B cell (primary cell): ENCODE data around the gene PLXNB1. TPM values are rescaled to one million over a fixed set of nuclear protein-coding genes. Genes with fewer than 3 reads are reported as not detected.

ENCODE experiments used
- ATAC-seq: fragments of 200-7000 bp; cut with Tn5 transposase; one replicate; pipeline ENCODE4 v1.10.0; 2021; ENCODE audit warnings: low read depth, mild to moderate bottlenecking, moderate number of reproducible peaks, moderate library complexity
- CTCF ChIA-PET: fragments of 350-600 bp; sonication (Branson Sonifier 250); formaldehyde crosslinking; loops from one replicate; lab custom pipeline; 2021; ENCODE audit warnings: antibody characterized with exemption, inconsistent platforms; lab: Charles Lee
- POLR2A ChIA-PET: fragments of 350-600 bp; sonication (Branson Sonifier 250); formaldehyde crosslinking; loops from one replicate; lab custom pipeline; 2021; ENCODE audit warnings: antibody characterized with exemption; lab: Charles Lee
- DNase-seq: peaks from one replicate; pipeline ENCODE4 v3.0.0; 2013
- H2AFZ ChIP-seq: 2 replicates; pipeline ENCODE4 v1.6.1; 2012; ENCODE audit warnings: mild to moderate bottlenecking, low read depth, low read length; ENCODE audit not compliant: insufficient read depth, poor library complexity, severe bottlenecking
- H3K27ac ChIP-seq, 2 donors: 1 replicate in 1 of 2; 2 replicates in 1 of 2; pipeline ENCODE4 v1.5.1; 2012 to 2013; ENCODE audit warnings: low read length in 2 of 2, mild to moderate bottlenecking in 2 of 2, moderate library complexity in 1 of 2
- H3K27me3 ChIP-seq, 4 experiments: fragments of 200-600 bp in 1 of 4; sonication (generic) in 1 of 4; replicated peaks in 1 of 4; 1 replicate in 2 of 4; 2 replicates in 2 of 4; pipeline versions ENCODE4 v1.6.1 to v1.7.0; 2013 to 2016; ENCODE audit warnings: low read length in 3 of 4, mild to moderate bottlenecking in 2 of 4, mixed read lengths in 1 of 4, moderate library complexity in 1 of 4; ENCODE audit not compliant: insufficient read depth in 4 of 4, control insufficient read depth in 3 of 4; ENCODE audit errors: control extremely low read depth in 1 of 4
- H3K36me3 ChIP-seq, 2 experiments: replicated peaks in 1 of 2; 1 replicate in 1 of 2; 2 replicates in 1 of 2; pipeline versions ENCODE4 v1.6.1 to v1.7.1; 2013; ENCODE audit warnings: low read length in 1 of 2; ENCODE audit not compliant: insufficient read depth in 2 of 2, control insufficient read depth in 1 of 2; ENCODE audit errors: control extremely low read depth in 1 of 2, extremely low read depth in 1 of 2
- H3K4me1 ChIP-seq, 2 donors: fragments of 200-600 bp in 1 of 2; sonication (generic) in 1 of 2; 1 replicate in 1 of 2; 2 replicates in 1 of 2; pipeline versions ENCODE4 v1.5.1 to v1.6.1; 2013 to 2017; ENCODE audit warnings: low read length in 2 of 2; ENCODE audit not compliant: control insufficient read depth in 2 of 2, insufficient read depth in 2 of 2
- H3K4me2 ChIP-seq: replicated peaks from 2 replicates; pipeline ENCODE3; 2012; ENCODE audit warnings: mild to moderate bottlenecking, low read depth, low read length; ENCODE audit not compliant: poor library complexity, severe bottlenecking
- H3K4me3 ChIP-seq, 5 experiments: fragments of 200-600 bp in 1 of 5; sonication (generic) in 1 of 5; 1 replicate in 3 of 5; 2 replicates in 2 of 5; pipeline versions ENCODE4 v1.5.1 to v1.7.0; 2011 to 2016; ENCODE audit warnings: low read length in 4 of 5, mild to moderate bottlenecking in 4 of 5, low read depth in 2 of 5, control low read depth in 1 of 5, moderate library complexity in 1 of 5; ENCODE audit not compliant: insufficient read depth in 1 of 5; ENCODE audit errors: control extremely low read depth in 1 of 5, extremely low read depth in 1 of 5
- H3K79me2 ChIP-seq: fragments of 200-600 bp; sonication (generic); one replicate; pipeline ENCODE4 v1.6.0; 2016; ENCODE audit warnings: low read length; ENCODE audit not compliant: control insufficient read depth, insufficient read depth
- H3K9ac ChIP-seq: fragments of 200-600 bp; sonication (generic); 2 replicates; pipeline ENCODE4 v1.6.1; 2017; ENCODE audit warnings: mild to moderate bottlenecking, low read length, moderate library complexity
- H3K9me3 ChIP-seq, 3 donors: one replicate each; pipeline versions ENCODE4 v1.6.1 to v1.7.1; 2013; ENCODE audit warnings: low read length in 2 of 3; ENCODE audit not compliant: control insufficient read depth in 2 of 3, insufficient read depth in 1 of 3; ENCODE audit errors: control extremely low read depth in 1 of 3
- H4K20me1 ChIP-seq: 2 replicates; pipeline ENCODE4 v1.6.0; 2012; ENCODE audit warnings: mild to moderate bottlenecking, low read length; ENCODE audit not compliant: insufficient read depth, control insufficient read depth, poor library complexity, severe bottlenecking
- H3K27ac Mint-ChIP-seq: one replicate; pipeline ENCODE4 v1.8.0; 2021; ENCODE audit warnings: mixed read lengths
- H3K27me3 Mint-ChIP-seq: one replicate; pipeline ENCODE4 v1.8.0; 2021; ENCODE audit warnings: mixed read lengths
- H3K4me1 Mint-ChIP-seq: one replicate; pipeline ENCODE4 v1.8.0; 2021; ENCODE audit warnings: mixed read lengths
- H3K4me3 Mint-ChIP-seq: one replicate; pipeline ENCODE4 v1.8.0; 2021; ENCODE audit warnings: mixed read lengths
- H3K9me3 Mint-ChIP-seq: one replicate; pipeline ENCODE4 v1.8.0; 2022; ENCODE audit warnings: mixed read lengths; ENCODE audit not compliant: insufficient read depth
- EZH2 ChIP-seq: IDR thresholded peaks from 2 replicates; pipeline ENCODE4 v1.6.1; 2012; ENCODE audit warnings: borderline replicate concordance, low read depth, mild to moderate bottlenecking, moderate library complexity, low read length; ENCODE audit not compliant: insufficient read depth, poor library complexity, severe bottlenecking
- WGBS: methylation state at CpG from one replicate; pipeline ENCODE4 v1.1.5; 2013; ENCODE audit warnings: missing lambda C conversion rate; ENCODE audit not compliant: insufficient coverage; 5-methylcytosine and 5-hydroxymethylcytosine counted together
- intact Hi-C: fragments of 100-400 bp; cut with micrococcal nuclease; formaldehyde crosslinking; loops from one replicate; pipeline ENCODE4 v1.10.0; 2022
- polyA plus RNA-seq: library from polyadenylated mRNA; depleted of rRNA; stranded (reverse); fragments of >200 nt; gene quantifications from 2 replicates; pipeline ENCODE4 v1.2.3, GENCODE V29; 2012
- total RNA-seq, 2 donors: library from RNA; stranded (reverse); fragments of 120-200 nt in 1 of 2; gene quantifications; 1 replicate in 1 of 2; 2 replicates in 1 of 2; pipeline versions ENCODE4 v1.2.3 to v1.2.4, GENCODE V29; 2013 to 2022
- TF ChIP-seq, protein P1 (sequence below): fragments of 200-600 bp; IDR thresholded peaks from one replicate; pipeline ENCODE4 v1.8.0; 2022; ENCODE audit warnings: antibody characterized with exemption, mild to moderate bottlenecking

PLXNB1 gene
- total and polyA plus RNA-seq, 2 donors (not counting 1 experiment from before 2014, with no cell fraction given), result 0.95 to 5.0 TPM

DNA sequence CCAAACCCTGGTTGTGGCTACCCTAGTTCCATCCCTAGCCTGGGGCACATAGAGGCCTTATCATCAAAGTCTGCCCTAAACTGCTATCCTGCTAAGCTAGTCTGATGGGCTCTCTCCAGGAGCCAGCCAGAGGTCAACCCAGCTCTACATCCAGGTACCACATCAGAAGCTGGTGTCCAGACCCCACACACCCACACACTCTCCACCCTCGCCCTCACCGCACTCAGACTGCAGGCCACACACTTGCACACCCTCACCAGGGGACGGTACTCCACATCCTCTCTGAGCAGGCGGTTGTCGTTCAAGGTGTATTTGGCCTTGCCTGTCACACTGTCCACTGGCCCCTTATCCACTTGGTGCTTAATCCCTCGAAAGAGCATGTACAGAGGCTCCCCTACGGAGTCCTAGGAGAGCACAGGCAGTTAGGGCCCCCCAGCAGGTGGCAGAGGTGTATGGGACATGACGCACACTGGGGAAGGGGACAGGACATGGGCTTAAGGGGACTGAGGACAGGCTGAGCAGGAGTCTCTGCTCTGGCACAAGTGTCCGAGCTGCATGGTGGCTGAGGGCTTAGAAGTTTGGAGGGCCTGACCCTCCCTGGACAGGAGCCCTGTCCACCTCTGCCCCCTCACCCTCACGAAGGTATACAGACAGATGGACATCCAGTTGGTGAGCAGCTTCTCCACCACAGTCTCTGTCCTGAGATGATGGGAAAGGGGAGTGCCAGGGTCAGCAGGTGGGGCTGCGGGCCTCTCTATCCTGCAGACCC is 18.1 kb downstream of the PLXNB1 start:
- no peaks in the 10 kb centered on the region for H3K79me2 ChIP-seq
- Mint-ChIP-seq H3K4me3 (no peak overlapping the region), H3K9me3 (no peaks in the 10 kb centered on the region), H3K27ac (no peak overlapping the region), H3K4me1 (no peaks in the 10 kb centered on the region), H3K27me3 (no peaks in the 10 kb centered on the region)
- H3K27ac ChIP-seq, result no peak overlapping the region
- no peak overlapping the region for H3K9ac ChIP-seq
- H2AFZ ChIP-seq, result no peak overlapping the region
- POLR2A ChIA-PET, result interaction anchor here (0.6 kb wide), 1 partner anchor 57 kb away, joined by 4 read pairs; no protein-coding TSS in a partner anchor
- DNase-seq (no peak), ATAC-seq (no peak)
- WGBS, result 91% methylated on average over 11 of the region's 11 CpGs
- H3K4me2 ChIP-seq, result no peak overlapping the region
- no peaks in the 10 kb centered on the region for H4K20me1 ChIP-seq
- no peaks in the 10 kb centered on the region for H3K9me3 ChIP-seq
- intact Hi-C loops, result no loop called here
- H3K27me3 ChIP-seq, result no peaks in the 10 kb centered on the region
- no peak overlapping the region for H3K4me3 ChIP-seq
- H3K36me3 ChIP-seq, result no peaks in the 10 kb centered on the region
- H3K4me1 ChIP-seq, result no peaks in the 10 kb centered on the region
- CTCF ChIA-PET, result interaction anchor here (2.5 kb wide), 1 partner anchor 11 kb away, joined by 14 read pairs; no protein-coding TSS in a partner anchor
- no peak for TF ChIP-seq EZH2
- TF ChIP-seq, protein P1, sequence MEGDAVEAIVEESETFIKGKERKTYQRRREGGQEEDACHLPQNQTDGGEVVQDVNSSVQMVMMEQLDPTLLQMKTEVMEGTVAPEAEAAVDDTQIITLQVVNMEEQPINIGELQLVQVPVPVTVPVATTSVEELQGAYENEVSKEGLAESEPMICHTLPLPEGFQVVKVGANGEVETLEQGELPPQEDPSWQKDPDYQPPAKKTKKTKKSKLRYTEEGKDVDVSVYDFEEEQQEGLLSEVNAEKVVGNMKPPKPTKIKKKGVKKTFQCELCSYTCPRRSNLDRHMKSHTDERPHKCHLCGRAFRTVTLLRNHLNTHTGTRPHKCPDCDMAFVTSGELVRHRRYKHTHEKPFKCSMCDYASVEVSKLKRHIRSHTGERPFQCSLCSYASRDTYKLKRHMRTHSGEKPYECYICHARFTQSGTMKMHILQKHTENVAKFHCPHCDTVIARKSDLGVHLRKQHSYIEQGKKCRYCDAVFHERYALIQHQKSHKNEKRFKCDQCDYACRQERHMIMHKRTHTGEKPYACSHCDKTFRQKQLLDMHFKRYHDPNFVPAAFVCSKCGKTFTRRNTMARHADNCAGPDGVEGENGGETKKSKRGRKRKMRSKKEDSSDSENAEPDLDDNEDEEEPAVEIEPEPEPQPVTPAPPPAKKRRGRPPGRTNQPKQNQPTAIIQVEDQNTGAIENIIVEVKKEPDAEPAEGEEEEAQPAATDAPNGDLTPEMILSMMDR, result no peak

DNA sequence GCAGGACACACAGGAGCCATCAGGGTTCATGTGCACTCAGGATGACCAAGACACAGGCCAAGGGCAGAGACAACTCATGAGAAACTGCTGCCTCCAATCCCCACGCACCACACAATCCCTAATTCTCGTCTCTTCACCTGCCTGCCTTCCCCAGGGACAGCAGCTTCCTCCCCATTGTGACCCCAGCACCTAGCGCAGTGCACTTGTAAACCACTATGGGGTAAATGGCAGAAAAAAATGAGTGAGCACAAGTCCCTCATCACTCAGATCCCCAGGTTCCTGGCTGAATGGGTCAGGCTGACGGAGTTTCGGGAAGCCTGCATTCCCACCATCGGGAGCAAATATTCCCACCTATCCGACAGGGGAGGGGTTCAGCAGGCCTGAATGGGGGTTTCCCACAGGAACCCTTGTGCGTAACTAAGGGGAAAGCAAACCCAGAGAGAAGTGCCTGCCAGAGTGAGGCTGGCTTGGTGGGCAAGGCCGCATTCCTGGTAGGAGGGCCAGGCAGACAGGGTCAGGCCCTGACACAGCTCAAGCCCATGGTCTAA is 18.8 kb downstream of the PLXNB1 start:
- intact Hi-C loops, result no loop called here
- ChIA-PET CTCF (interaction anchor here (1.2 to 2.5 kb wide), 2 partner anchors 10 to 25 kb away, joined by 5 to 14 read pairs; no protein-coding TSS in a partner anchor), POLR2A (no interaction called here)
- no peak overlapping the region for H3K4me2 ChIP-seq
- H3K9me3 ChIP-seq, result no peaks in the 10 kb centered on the region
- ATAC-seq (no peak), DNase-seq (no peak)
- Mint-ChIP-seq H3K9me3 (no peaks in the 10 kb centered on the region), H3K27ac (no peak overlapping the region), H3K27me3 (no peaks in the 10 kb centered on the region), H3K4me3 (no peak overlapping the region), H3K4me1 (no peaks in the 10 kb centered on the region)
- H3K4me1 ChIP-seq, result no peaks in the 10 kb centered on the region
- no peak for TF ChIP-seq EZH2
- TF ChIP-seq, protein P1, result no peak
- H3K4me3 ChIP-seq, result no peak overlapping the region
- H3K27me3 ChIP-seq, result no peaks in the 10 kb centered on the region
- H3K36me3 ChIP-seq, result no peaks in the 10 kb centered on the region
- H3K79me2 ChIP-seq, result no peaks in the 10 kb centered on the region
- H3K9ac ChIP-seq, result no peak overlapping the region
- WGBS, result 90% methylated on average over 8 of the region's 9 CpGs
- H2AFZ ChIP-seq, result no peak overlapping the region
- H4K20me1 ChIP-seq, result no peaks in the 10 kb centered on the region
- H3K27ac ChIP-seq, result no peak overlapping the region
